ENCODE results near the gene LRCH3. TPM values are rescaled to one million over a fixed set of nuclear protein-coding genes. Genes with fewer than 3 reads are reported as not detected.

Gene LRCH3
- polyA plus RNA-seq, 1 experiment: 113 TPM

DNA sequence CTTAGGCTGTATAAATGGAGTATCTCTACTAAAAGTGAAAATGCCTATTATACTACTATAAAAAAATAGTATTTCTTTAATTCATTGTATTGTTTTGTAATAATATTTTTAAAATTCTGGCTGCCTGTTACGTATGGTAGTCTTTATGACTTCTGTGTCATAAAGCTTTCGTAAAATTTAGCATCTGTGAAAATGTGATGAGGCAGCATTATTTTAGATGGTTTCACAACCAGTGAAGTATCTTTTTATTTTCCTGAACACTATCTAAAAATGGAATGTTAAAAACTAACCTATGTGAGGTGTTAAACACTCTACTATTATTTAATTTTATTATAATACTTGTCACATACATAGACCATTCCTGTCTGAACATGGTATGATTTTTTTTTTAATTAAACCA, 46.2 kb downstream of the LRCH3 start:
- no peak overlapping the region for H3K27ac ChIP-seq (ENCODE audit: low read depth, low read length)
- DNase-seq (ENCODE audit: low read depth, low spot score): no peak
- H3K4me3 ChIP-seq (ENCODE audit: low read depth, low read length): no peak overlapping the region
- H3K27me3 ChIP-seq (ENCODE audit: control insufficient read depth, insufficient read depth, low read length): no peaks in the 10 kb centered on the region
- H3K9me3 ChIP-seq (ENCODE audit: control insufficient read depth, insufficient read depth, low read length): no peaks in the 10 kb centered on the region
- TF ChIP-seq, protein P1, sequence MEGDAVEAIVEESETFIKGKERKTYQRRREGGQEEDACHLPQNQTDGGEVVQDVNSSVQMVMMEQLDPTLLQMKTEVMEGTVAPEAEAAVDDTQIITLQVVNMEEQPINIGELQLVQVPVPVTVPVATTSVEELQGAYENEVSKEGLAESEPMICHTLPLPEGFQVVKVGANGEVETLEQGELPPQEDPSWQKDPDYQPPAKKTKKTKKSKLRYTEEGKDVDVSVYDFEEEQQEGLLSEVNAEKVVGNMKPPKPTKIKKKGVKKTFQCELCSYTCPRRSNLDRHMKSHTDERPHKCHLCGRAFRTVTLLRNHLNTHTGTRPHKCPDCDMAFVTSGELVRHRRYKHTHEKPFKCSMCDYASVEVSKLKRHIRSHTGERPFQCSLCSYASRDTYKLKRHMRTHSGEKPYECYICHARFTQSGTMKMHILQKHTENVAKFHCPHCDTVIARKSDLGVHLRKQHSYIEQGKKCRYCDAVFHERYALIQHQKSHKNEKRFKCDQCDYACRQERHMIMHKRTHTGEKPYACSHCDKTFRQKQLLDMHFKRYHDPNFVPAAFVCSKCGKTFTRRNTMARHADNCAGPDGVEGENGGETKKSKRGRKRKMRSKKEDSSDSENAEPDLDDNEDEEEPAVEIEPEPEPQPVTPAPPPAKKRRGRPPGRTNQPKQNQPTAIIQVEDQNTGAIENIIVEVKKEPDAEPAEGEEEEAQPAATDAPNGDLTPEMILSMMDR (IDR thresholded peaks at IDR 0.05; ENCODE audit: low read depth, low read length): no peak
- ChIA-PET POLR2A (no interaction called here), CTCF (no interaction called here)

DNA sequence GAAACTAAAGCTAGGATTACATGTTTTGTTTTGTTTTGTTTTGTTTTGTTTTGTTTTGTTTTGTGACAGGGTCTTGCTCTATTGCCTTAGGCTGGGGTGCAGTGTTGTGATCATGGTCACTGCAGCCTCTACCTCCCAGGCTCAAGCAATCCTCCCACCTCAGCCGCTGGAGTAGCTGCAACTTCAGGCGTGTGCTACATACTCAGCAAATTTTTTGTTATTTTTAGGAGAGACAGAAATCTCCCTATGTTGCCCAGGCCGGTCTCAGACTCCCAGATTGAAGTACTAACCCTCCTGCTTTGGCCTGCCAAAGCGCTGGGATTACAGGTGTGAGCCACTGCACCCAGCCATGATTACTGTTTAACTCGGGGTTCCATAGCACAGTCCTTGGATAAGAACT, 50.7 kb downstream of the LRCH3 start:
- CTCF ChIA-PET: interaction anchor here (0.6 kb wide), 1 partner anchor 22 kb away, joined by 4 read pairs; no protein-coding TSS in a partner anchor
- DNase-seq (ENCODE audit: low read depth, low spot score): no peak
- Histone ChIP-seq H3K27me3 (ENCODE audit: control insufficient read depth, insufficient read depth, low read length) (no peaks in the 10 kb centered on the region), H3K9me3 (ENCODE audit: control insufficient read depth, insufficient read depth, low read length) (no peaks in the 10 kb centered on the region), H3K4me3 (ENCODE audit: low read depth, low read length) (no peak overlapping the region), H3K27ac (ENCODE audit: low read depth, low read length) (no peak overlapping the region)
- POLR2A ChIA-PET: interaction anchor here (0.7 kb wide), 1 partner anchor 14 kb away, joined by 3 read pairs; no protein-coding TSS in a partner anchor
- TF ChIP-seq, protein P1 (IDR thresholded peaks at IDR 0.05; ENCODE audit: low read depth, low read length): no peak

DNA sequence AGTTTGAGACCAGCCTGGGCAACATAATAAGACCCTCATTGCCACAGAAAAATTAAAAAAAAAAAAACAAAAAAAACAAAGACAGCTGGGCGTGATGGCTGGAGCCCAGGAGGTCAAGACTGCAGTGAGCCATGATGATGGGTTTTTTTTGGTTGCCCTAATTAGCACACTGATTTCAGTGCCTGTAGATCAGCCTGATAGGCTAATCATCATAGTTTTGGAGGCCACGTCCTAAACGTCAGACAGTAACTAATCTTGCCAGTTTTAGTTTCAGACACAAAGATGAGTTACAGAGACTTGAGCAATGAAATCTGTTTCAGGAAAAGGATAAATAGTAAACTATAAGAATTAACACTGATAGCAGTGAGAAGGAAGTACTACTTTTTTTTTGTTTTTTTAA, 55.4 kb downstream of the LRCH3 start:
- DNase-seq (ENCODE audit: low read depth, low spot score): no peak

DNA sequence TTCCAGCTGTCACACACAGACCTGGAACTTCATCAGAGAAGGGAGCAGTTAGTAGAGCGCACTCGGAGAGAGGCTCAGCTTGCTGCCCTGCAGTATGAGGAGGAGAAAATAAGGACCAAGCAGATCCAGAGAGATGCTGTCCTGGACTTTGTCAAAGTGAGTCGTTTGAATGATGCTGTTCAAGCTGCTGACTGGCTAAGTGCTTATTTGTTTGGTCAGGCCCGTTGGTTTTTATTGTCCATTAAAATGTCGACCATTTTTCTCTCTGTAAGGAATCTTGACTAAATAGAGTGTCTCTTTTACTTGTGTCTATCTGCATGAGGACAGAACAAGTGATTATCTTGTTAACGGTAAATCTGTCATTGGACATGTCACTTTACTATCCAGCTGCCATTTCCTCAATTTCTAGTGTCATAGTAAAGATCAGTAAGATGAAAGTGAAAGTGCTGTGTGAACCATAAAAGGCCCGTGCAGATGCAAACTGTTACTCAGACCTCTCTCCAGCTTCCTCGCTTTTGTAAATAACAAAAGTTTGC, 56.9 kb downstream of the LRCH3 start:
- ChIA-PET POLR2A (no interaction called here), CTCF (no interaction called here)
- H3K27ac ChIP-seq (ENCODE audit: low read depth, low read length): no peak overlapping the region

More for the DNA sequence above, 55.4 kb downstream of the LRCH3 start:
- TF ChIP-seq, protein P1 (IDR thresholded peaks at IDR 0.05; ENCODE audit: low read depth, low read length): no peak
- no peaks in the 10 kb centered on the region for H3K27me3 ChIP-seq (ENCODE audit: control insufficient read depth, insufficient read depth, low read length)
- H3K9me3 ChIP-seq (ENCODE audit: control insufficient read depth, insufficient read depth, low read length): no peaks in the 10 kb centered on the region
- ChIA-PET POLR2A (no interaction called here), CTCF (no interaction called here)
- no peak overlapping the region for H3K27ac ChIP-seq (ENCODE audit: low read depth, low read length)
- H3K4me3 ChIP-seq (ENCODE audit: low read depth, low read length): no peak overlapping the region

More for the DNA sequence above, 56.9 kb downstream of the LRCH3 start:
- Histone ChIP-seq H3K4me3 (ENCODE audit: low read depth, low read length) (no peak overlapping the region; the same call in 1 of the 2 replicates), H3K9me3 (ENCODE audit: control insufficient read depth, insufficient read depth, low read length) (no peaks in the 10 kb centered on the region), H3K27me3 (ENCODE audit: control insufficient read depth, insufficient read depth, low read length) (no peaks in the 10 kb centered on the region)
- TF ChIP-seq, protein P1 (IDR thresholded peaks at IDR 0.05; ENCODE audit: low read depth, low read length): no peak
- DNase-seq (ENCODE audit: low read depth, low spot score): no peak
